ENCODE data around the gene EIF5.

DNA sequence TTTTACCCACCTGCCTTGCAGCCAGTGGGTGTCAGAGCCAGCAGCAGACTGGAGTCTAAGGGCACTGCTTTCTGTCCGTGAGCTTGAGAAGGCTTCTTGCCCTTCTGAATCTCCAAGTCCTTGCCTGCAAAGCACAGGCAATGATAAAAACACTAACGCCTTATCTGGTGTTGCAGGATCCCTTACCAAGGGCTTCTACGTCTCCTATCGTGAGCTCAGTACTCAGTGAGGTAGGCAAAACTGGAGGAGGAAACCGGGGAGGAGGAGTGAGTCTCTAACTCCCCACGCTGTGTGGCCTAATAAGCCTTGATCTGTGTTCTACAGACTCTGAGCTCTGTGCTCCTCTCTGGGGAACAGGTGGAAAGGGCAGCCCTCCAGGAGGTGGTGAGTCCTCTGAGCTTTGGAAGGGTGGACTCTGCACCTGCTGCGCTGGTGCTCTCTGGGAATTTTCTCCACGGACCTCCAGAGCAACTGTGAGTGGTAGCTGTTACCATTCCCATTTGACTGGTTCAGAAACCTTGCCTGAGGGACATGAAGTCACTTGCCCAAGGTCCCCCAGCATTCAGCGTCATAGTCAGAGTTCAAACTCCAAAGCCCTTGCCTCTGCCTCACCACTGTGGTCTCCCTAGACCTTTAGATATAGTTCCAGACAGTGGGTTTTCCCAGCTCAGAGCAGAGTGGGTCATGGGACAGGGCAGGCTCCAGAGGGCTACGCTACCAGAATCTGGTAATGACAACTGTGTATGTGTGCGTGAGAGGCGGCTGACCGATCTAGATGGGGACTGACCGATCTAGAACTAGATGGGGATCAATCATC is 44.2 kb downstream of the EIF5 start:
- no peak for TF ChIP-seq EZH2 (IDR thresholded peaks at IDR 0.05; ENCODE audit: borderline replicate concordance, low read length)
- no peak for TF ChIP-seq CTCF (conservative IDR thresholded peaks at IDR 0.05 in 1 of 2, IDR thresholded peaks at IDR 0.05 in 1 of 2; ENCODE audit: extremely low read depth in 1 of 2, insufficient read depth in 1 of 2, low read depth in 1 of 2, low read length in 2 of 2)

Data from mammary epithelial cell (primary cell).